GM23248 (cell line): Measurements from ENCODE around the gene CBFA2T2. TPM values are rescaled to one million over a fixed set of nuclear protein-coding genes. Genes with fewer than 3 reads are reported as not detected.

Experiments
- DNase-seq: peaks from one replicate; pipeline ENCODE4 v3.0.0-alpha.2; 2015
- H2AFZ ChIP-seq: fragments of 200-600 bp; sonication (generic); 2 replicates; pipeline ENCODE4 v1.6.1; 2016; ENCODE audit warnings: antibody characterized with exemption
- H3F3A ChIP-seq: fragments of 200-600 bp; sonication (generic); 2 replicates; pipeline ENCODE4 v1.6.1; 2016; ENCODE audit warnings: mild to moderate bottlenecking, antibody characterized with exemption, mixed run types; ENCODE audit not compliant: insufficient read depth
- H3K27ac ChIP-seq: fragments of 200-600 bp; sonication (generic); 2 replicates; pipeline ENCODE4 v1.5.1; 2016; ENCODE audit warnings: mild to moderate bottlenecking
- H3K27me3 ChIP-seq: fragments of 200-600 bp; sonication (generic); replicated peaks from 2 replicates; pipeline ENCODE4 v1.6.1; 2016; ENCODE audit warnings: mild to moderate bottlenecking; ENCODE audit not compliant: insufficient read depth
- H3K36me3 ChIP-seq: fragments of 200-600 bp; sonication (generic); 2 replicates; pipeline ENCODE4 v1.6.1; 2016; ENCODE audit warnings: low read depth, mild to moderate bottlenecking
- H3K4me1 ChIP-seq: fragments of 200-600 bp; sonication (generic); 2 replicates; pipeline ENCODE4 v1.6.1; 2016; ENCODE audit warnings: mild to moderate bottlenecking; ENCODE audit not compliant: insufficient read depth
- H3K4me2 ChIP-seq: fragments of 200-600 bp; sonication (generic); one replicate; pipeline ENCODE4 v1.6.1; 2016; ENCODE audit warnings: mild to moderate bottlenecking; ENCODE audit not compliant: unreplicated experiment
- H3K4me3 ChIP-seq: fragments of 200-600 bp; sonication (generic); 2 replicates; pipeline ENCODE4 v1.5.1; 2016; ENCODE audit warnings: mild to moderate bottlenecking
- H3K79me2 ChIP-seq: fragments of 200-600 bp; sonication (generic); 2 replicates; pipeline ENCODE4 v1.6.1; 2016; ENCODE audit warnings: mild to moderate bottlenecking; ENCODE audit not compliant: insufficient read depth
- H3K9ac ChIP-seq: fragments of 200-600 bp; sonication (generic); 2 replicates; pipeline ENCODE4 v1.6.1; 2016; ENCODE audit warnings: mild to moderate bottlenecking
- H3K9me2 ChIP-seq: fragments of 200-600 bp; sonication (generic); 2 replicates; pipeline ENCODE4 v1.6.1; 2016; ENCODE audit warnings: mixed run types, mild to moderate bottlenecking, moderate library complexity; ENCODE audit not compliant: insufficient read depth
- H3K9me3 ChIP-seq: fragments of 200-600 bp; sonication (generic); one replicate; pipeline ENCODE4 v1.6.1; 2017; ENCODE audit warnings: low read depth
- H4K20me1 ChIP-seq: fragments of 200-600 bp; sonication (generic); 2 replicates; pipeline ENCODE4 v1.6.0; 2016; ENCODE audit not compliant: insufficient read depth
- EZH2 ChIP-seq: fragments of 200-600 bp; sonication (generic); IDR thresholded peaks from 2 replicates; pipeline ENCODE4 v1.6.1; 2018; ENCODE audit warnings: antibody characterized with exemption, mild to moderate bottlenecking; ENCODE audit not compliant: insufficient read depth, poor library complexity, severe bottlenecking
- EZH2phosphoT487 ChIP-seq: fragments of 200-600 bp; sonication (generic); IDR thresholded peaks from 2 replicates; pipeline ENCODE4 v1.6.1; 2018; ENCODE audit warnings: antibody characterized with exemption, moderate library complexity, mild to moderate bottlenecking, low read depth; ENCODE audit not compliant: insufficient read depth
- WGBS, 2 experiments: methylation state at CpG; one replicate each; pipeline ENCODE4 v1.1.6; 2015 to 2017; ENCODE audit warnings: low lambda C conversion rate in 2 of 2, low coverage in 1 of 2; ENCODE audit errors: missing lambda C conversion rate in 2 of 2; 5-methylcytosine and 5-hydroxymethylcytosine counted together
- in situ Hi-C: fragments of 300-500 bp; cut with MboI; formaldehyde crosslinking; loops from 2 replicates; pipeline ENCODE4 v1.15.0; 2020
- polyA plus RNA-seq: library from polyadenylated mRNA; unstranded; fragments of >200 nt; fragmentation: Nextera tagmentation; extraction: Ambion mirVana; gene quantifications from 2 replicates; pipeline ENCODE4 v1.2.1, GENCODE V29; 2016
- total RNA-seq: library from RNA; depleted of rRNA; stranded (reverse); fragments of >200 nt; shearing (Covaris generic); gene quantifications from 2 replicates; pipeline ENCODE4 v1.2.3, GENCODE V29; 2014

CBFA2T2 gene
- total and polyA plus RNA-seq, 2 experiments from 2014 or later: 5.3 to 8.7 TPM

DNA sequence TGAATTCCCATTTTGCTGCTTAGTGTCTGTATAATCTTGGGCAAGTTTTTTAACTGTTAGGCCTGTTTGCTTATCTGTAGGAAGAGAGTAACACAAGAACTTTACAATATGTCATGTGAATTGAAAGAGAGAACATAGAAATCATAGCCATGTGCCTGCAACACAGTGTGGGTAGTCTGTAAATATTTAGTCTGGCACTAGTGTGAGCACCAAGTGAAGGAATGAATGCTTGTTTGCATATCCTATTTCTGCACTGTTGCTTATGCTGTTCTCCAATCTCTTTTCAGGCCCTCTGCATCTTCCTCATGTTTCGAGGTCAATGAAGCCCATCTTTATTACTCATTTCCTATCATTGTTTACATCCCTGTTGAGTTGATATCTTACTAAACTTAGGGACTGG lies 49.2 kb downstream of the CBFA2T2 start:
- TF ChIP-seq EZH2: no peak
- TF ChIP-seq EZH2phosphoT487: no peak
- H3K9me3 ChIP-seq: no peaks in the 10 kb centered on the region
- no peaks in the 10 kb centered on the region for H3K27me3 ChIP-seq
- no peak overlapping the region for H3K9ac ChIP-seq
- no peak for DNase-seq
- H3F3A ChIP-seq: no peaks in the 10 kb centered on the region
- in situ Hi-C loops: no loop called here
- no peak overlapping the region for H2AFZ ChIP-seq
- H4K20me1 ChIP-seq: no peaks in the 10 kb centered on the region
- H3K9me2 ChIP-seq: no peaks in the 10 kb centered on the region
- H3K27ac ChIP-seq: no peak overlapping the region
- WGBS, 2 experiments: 46 to 68% methylated on average over 1 of the region's 1 CpG
- no peak overlapping the region for H3K4me3 ChIP-seq
- no peaks in the 10 kb centered on the region for H3K36me3 ChIP-seq
- H3K4me1 ChIP-seq: peaks cover 13% of the 10 kb centered on the region
- peaks cover 53% of the 10 kb centered on the region for H3K79me2 ChIP-seq
- H3K4me2 ChIP-seq: no peak overlapping the region

DNA sequence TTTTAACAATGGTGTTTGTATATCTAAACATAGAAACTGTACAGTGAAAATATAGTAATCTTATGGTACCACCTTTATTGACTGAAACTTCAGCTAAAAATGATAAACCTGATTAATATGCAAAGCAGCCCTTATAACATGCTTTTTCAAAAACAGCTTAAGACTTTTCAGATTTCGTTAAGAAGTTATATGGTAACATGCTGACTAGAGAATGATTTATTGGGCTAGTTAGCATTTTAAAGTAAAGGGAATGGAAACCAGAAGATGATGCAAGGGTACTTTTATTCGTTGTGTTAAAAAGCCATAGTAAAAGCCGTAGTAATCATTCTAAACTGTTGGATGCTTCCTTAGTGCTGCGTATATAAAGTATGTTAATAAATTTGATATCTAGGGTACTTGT lies 50.5 kb downstream of the CBFA2T2 start:
- no peaks in the 10 kb centered on the region for H3K9me2 ChIP-seq
- no peak overlapping the region for H3K4me3 ChIP-seq
- no peaks in the 10 kb centered on the region for H3K36me3 ChIP-seq
- DNase-seq: no peak
- no peaks in the 10 kb centered on the region for H4K20me1 ChIP-seq
- H3K27ac ChIP-seq: no peak overlapping the region
- H3K27me3 ChIP-seq: no peaks in the 10 kb centered on the region
- no peaks in the 10 kb centered on the region for H3F3A ChIP-seq
- H3K4me2 ChIP-seq: no peak overlapping the region
- H3K9ac ChIP-seq: no peak overlapping the region
- no peak for TF ChIP-seq EZH2phosphoT487
- TF ChIP-seq EZH2: no peak
- H3K9me3 ChIP-seq: no peaks in the 10 kb centered on the region
- peaks cover 53% of the 10 kb centered on the region for H3K79me2 ChIP-seq
- 76 to 77% methylated on average over 4 of the region's 4 CpGs for WGBS, 2 experiments
- in situ Hi-C loops: no loop called here
- peaks cover 13% of the 10 kb centered on the region for H3K4me1 ChIP-seq
- no peak overlapping the region for H2AFZ ChIP-seq

DNA sequence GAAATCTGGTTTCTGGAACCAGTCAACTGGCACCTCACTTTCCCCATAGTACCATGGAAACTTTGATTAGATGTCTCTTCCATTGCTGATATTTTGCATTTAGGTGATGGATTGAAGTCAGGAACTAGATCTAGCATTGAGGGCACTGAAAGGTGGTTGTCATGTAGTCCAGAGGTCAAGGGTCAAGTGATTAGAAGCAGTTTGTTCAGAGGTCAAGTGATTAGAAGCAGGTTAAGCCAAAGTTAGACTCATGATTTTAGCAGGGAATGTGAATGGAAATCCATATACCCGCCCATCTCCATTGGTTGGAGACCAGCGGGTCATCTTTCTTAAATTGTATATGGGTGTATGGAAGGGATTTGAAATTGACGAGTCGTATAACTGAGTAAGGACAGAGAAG lies 51.2 kb downstream of the CBFA2T2 start:
- no peaks in the 10 kb centered on the region for H3F3A ChIP-seq
- no peak overlapping the region for H2AFZ ChIP-seq
- no peak overlapping the region for H3K4me2 ChIP-seq
- H3K9ac ChIP-seq: no peak overlapping the region
- 88 to 93% methylated on average over 4 of the region's 4 CpGs for whole genome bisulfite sequencing, 2 experiments
- in situ Hi-C loops: no loop called here
- no peaks in the 10 kb centered on the region for H3K36me3 ChIP-seq
- peaks cover 59% of the 10 kb centered on the region for H3K79me2 ChIP-seq
- no peaks in the 10 kb centered on the region for H4K20me1 ChIP-seq
- H3K9me3 ChIP-seq: no peaks in the 10 kb centered on the region
- DNase-seq: no peak
- TF ChIP-seq EZH2 (no peak), EZH2phosphoT487 (no peak)
- no peaks in the 10 kb centered on the region for H3K27me3 ChIP-seq
- no peak overlapping the region for H3K4me3 ChIP-seq
- no peak overlapping the region for H3K27ac ChIP-seq
- peaks cover 13% of the 10 kb centered on the region for H3K4me1 ChIP-seq
- no peaks in the 10 kb centered on the region for H3K9me2 ChIP-seq

DNA sequence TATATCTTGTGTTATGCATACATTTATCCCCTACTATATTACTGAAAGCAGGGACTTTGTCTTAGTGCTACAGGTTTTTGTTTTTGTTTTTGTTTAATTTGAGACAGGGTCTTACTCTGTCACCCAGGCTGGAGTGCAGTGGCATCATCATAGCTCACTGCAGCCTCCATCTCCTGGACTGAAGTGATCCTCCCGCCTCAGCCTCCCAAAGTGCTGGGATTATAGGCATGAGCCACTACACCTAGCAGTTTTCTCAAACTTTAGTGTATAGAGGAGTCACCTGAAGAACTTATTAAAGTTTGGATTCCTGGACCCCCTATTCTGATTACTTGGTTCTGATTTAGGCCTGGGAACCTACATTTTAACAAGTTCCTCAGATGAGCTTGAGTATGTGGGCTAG lies 51.9 kb downstream of the CBFA2T2 start:
- no peaks in the 10 kb centered on the region for H3K9me2 ChIP-seq
- H3K9me3 ChIP-seq: no peaks in the 10 kb centered on the region
- H3K4me1 ChIP-seq: peaks cover 15% of the 10 kb centered on the region
- no peaks in the 10 kb centered on the region for H3K27me3 ChIP-seq
- H3K4me3 ChIP-seq: no peak overlapping the region
- H3F3A ChIP-seq: no peaks in the 10 kb centered on the region
- TF ChIP-seq EZH2phosphoT487 (no peak), EZH2 (no peak)
- no peak overlapping the region for H3K9ac ChIP-seq
- H3K4me2 ChIP-seq: no peak overlapping the region
- no peaks in the 10 kb centered on the region for H4K20me1 ChIP-seq
- H3K27ac ChIP-seq: no peak overlapping the region
- H3K36me3 ChIP-seq: no peaks in the 10 kb centered on the region
- in situ Hi-C loops: no loop called here
- H3K79me2 ChIP-seq: peaks cover 67% of the 10 kb centered on the region
- no peak for DNase-seq
- WGBS, 2 experiments: 84 to 96% methylated on average over 1 of the region's 1 CpG
- no peak overlapping the region for H2AFZ ChIP-seq

DNA sequence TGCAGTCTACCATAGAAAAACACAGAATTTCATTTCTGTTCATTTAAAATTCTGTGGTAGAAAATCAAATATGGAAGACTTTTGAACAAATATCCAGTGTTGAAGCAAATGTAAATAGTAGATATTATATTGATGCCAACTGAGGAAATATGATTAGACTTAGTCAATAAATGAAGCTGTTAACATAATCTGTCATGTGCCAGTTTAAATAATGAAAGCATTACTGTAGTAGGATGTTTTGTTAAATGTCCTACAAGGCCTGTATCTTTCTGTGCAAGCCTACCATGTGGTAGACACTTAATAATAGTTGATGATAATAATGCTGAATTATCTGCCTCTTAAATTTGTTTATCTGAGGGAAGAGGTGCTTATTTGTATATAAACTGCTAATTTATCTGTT lies 55.9 kb downstream of the CBFA2T2 start:
- DNase-seq: no peak
- in situ Hi-C loops: no loop called here
- Histone ChIP-seq H3F3A (no peaks in the 10 kb centered on the region), H3K36me3 (no peaks in the 10 kb centered on the region), H3K9ac (no peak overlapping the region), H3K9me2 (no peaks in the 10 kb centered on the region), H2AFZ (no peak overlapping the region), H3K27me3 (no peaks in the 10 kb centered on the region), H3K9me3 (no peaks in the 10 kb centered on the region), H3K27ac (no peak overlapping the region), H4K20me1 (no peaks in the 10 kb centered on the region), H3K4me1 (0 out of 2 replicates have a peak, but pooled peaks cover 4% of the 10 kb centered on the region), H3K79me2 (peaks cover 43% of the 10 kb centered on the region), H3K4me3 (no peak overlapping the region), H3K4me2 (no peak overlapping the region)
- TF ChIP-seq EZH2phosphoT487: no peak
- no peak for TF ChIP-seq EZH2
